Islet of Langerhans (tissue), 1 donor: ENCODE data around the gene DLGAP1.

Experiments used
- FAIRE-seq: peaks from one replicate; lab custom pipeline; 2011; peaks lifted over from hg19 to GRCh38; lab: Jason Lieb, UNC

Gene DLGAP1

GRCh38 chr18:3683483-3683882, 771.6 kb downstream of the DLGAP1 start:
- FAIRE-seq, result no peak

DNA sequence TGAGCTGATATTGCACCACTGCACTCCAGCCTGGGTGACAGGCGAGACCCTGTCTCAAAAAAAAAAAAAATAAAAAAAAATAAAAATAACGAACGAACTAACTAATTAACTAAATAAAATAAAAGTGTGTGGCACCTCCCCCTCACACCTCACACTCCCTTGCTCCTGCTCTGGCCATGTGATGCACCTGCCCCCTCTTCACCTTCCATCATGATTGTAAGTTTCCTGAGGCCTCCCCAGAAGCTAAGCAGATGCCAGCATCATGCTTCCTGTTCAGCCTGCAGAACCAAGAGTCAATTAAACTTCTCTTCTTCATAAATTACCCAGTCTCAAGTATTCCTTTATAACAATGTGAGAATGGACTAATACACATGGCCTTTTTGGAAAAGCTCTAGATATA, 773.0 kb downstream of the DLGAP1 start:
- FAIRE-seq, result no peak

GRCh38 chr18:3679241-3679640, 775.9 kb downstream of the DLGAP1 start:
- no peak for FAIRE-seq

GRCh38 chr18:3675994-3676393, 779.1 kb downstream of the DLGAP1 start:
- no peak for FAIRE-seq

GRCh38 chr18:3675446-3675845, 779.7 kb downstream of the DLGAP1 start:
- no peak for FAIRE-seq

DNA sequence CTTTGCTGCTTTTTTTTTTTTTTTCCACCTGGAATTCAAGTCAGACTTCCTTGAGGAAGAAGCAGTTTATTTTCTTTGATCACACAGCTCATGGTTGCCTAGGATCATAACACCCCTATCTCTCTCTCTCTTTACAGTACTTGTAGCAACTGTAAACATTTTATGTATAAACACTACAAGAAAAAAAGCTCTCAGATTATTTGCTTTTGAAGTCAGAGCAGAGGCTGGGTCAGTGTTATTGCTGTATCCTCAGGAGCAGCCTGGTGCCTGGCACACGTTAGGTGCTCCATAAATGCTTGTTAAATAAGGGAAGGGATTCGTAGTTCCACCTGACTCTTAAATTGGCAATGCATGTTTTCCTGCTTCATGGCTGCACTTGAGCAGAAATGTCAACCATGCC, 783.9 kb downstream of the DLGAP1 start:
- no peak for FAIRE-seq

- no peak for FAIRE-seq
These were observed 785.7 kb downstream of the DLGAP1 start for GRCh38 chr18:3669376-3669775.

GRCh38 chr18:3667255-3668137, 787.6 kb downstream of the DLGAP1 start:
- no peak for FAIRE-seq

- no peak for FAIRE-seq
These were observed 788.4 kb downstream of the DLGAP1 start for GRCh38 chr18:3666526-3667254.

DNA sequence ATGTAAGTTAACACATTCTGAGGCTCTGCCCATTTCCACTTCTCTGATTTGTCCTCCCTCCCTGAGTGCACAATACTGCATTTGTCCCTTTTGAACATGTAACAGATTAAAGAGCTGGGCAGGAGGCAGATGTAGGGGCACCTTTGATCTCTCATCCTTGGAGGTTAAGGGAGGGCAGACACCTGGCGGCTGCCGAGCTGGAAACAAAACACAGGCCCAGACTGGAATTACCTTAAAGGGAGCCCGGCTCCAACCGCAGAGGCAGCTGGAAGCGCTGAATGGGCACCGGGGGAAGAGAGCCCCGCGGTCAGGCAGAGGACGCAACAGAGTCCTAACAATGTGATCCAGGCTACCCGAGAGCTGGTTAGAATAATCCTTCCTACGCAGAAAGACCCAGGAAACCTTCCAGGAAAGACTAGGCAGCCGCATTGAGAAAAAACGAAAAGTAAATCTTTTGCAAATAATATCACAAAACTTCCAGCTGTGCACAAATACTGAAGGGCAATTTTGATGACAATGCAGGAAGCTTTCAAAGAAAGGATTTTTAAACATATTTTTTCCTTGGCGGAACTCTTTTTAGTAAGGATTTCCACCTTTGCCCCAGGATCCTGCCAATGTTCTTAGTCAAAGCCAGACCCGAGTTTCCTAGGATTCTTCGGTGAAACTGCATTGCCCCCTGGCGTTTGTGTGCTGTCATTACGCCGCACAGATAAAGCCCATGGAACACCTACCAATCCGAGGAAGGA, 789.2 kb downstream of the DLGAP1 start:
- FAIRE-seq, result peak; percentile 49

DNA sequence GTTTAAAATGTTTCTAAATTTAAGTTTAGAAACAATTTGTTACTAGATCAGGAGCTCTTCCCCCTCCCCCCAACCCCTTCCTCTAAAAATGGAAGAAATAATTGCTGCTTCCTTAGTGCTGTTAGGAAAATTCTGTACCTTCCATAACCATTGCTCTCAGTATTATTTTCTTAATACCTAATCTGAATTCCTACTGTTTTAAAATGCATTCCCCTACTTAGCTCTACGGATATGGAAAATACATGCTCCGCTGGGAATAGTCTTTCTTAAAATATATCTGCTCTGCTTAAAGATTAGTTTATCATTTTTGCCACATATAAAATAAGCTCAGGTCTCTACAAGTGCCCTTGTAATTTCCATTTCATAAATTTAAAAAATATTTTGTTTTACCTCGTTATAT, 789.9 kb downstream of the DLGAP1 start:
- no peak for FAIRE-seq

GRCh38 chr18:3664563-3665178, 790.4 kb downstream of the DLGAP1 start:
- FAIRE-seq, result no peak

GRCh38 chr18:3663870-3664512, 791.1 kb downstream of the DLGAP1 start:
- no peak for FAIRE-seq

DNA sequence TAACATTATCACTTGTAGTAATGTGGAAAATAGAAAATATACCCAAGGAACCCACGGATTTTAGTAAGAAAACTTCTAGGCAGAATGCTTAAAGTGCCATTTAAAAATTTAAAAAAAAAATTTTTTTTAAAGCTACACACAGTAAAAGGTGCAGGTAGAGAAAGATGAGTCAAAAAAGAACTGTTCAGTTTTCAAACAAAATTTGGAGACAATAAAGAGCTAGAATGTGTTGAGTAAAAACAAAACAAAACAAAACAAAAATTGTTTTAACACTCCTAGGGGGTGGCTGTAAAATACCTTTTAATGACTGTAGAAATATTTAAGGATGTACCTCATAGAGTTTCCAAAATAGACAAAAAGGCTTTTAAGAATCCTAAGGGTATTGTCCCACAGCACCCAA, 793.1 kb downstream of the DLGAP1 start:
- no peak for FAIRE-seq

DNA sequence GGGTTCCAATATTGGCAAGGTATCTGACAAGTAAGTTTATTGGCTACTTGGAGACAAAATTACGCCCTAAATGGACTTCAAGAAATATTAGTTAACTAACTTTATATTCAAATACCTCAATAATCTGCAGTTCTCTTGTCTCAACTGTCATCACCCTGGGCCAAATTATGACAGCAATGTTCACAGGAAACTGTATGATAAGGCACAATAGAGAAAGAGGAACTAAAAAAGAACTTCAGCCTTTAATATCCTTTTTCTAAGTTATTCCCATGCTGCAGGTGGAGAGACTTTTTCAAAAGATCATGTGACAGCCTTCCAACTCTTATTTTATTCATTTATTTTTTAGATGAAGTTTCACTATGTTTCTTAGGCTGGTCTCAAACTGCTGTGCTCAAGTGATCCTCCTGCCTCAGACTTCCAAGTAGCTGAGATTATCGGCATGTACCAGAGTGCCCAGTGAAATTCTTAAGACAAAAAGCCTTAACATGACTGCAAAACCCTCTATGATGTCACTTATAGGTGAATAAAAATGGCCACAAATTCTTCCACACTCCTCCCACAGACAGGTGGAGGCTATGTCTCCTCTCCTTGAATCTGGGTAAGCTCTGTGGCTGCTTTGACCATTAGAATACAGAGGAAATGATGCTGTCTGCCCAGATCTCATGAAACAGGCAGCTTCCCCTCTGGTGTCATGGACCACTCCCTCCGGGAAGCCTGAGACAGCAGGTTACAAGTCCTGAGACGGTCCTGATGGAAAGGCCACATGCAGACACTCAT, 794.2 kb downstream of the DLGAP1 start:
- no peak for FAIRE-seq

DNA sequence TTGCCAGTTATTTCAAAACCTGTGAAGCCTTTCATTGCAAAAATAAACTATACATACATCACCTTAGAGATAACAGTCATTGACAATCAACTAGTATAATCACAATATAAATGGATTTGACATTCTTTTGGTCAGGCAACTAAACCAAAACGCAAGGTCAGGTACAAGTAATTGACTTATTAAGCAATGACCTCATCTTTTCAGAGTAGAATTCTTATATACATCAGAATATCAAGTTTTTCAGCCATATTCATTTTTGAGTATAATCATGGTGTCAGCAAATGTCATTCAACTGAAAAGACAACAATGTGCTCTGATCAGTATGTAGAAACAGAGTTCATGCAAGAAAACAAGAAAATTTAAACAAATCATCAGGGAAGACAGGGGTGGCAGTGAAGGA, 796.6 kb downstream of the DLGAP1 start:
- FAIRE-seq, result no peak

DNA sequence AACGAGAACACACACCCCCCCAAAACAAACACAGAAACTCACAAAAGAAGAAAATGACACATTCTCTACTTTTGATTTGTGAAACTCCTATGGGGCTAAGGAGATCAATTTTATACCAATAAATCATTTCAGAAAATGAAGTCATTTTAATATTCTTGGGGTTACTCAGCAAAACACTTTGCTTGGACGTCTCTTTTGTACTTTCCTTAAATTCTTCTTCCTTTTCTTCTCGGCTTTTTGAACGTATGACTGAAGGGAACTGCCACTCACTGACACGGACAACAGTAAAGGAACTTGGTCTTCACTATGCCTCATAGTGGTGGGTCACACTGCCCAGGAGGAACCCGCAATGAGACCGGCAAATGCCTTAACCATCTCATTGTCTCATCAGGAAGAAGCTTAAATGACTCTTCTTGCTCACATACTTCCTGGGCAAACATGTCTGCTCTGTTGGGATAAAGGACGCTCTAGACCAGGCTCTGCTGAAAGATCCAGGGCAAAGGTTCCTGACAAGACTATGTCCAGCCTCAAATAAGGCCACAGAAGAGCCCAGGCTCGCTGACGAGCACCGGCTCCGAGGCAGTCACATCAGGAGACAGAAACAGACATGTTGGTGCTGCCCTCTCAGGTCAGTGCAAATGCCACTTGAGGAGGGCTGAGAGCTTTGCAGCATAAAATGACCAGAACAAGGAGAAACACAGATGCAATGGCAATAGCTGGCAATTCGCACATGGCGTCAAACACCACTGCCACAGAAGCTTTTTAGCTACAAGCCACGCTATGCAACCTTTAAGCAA, 799.7 kb downstream of the DLGAP1 start:
- no peak for FAIRE-seq

DNA sequence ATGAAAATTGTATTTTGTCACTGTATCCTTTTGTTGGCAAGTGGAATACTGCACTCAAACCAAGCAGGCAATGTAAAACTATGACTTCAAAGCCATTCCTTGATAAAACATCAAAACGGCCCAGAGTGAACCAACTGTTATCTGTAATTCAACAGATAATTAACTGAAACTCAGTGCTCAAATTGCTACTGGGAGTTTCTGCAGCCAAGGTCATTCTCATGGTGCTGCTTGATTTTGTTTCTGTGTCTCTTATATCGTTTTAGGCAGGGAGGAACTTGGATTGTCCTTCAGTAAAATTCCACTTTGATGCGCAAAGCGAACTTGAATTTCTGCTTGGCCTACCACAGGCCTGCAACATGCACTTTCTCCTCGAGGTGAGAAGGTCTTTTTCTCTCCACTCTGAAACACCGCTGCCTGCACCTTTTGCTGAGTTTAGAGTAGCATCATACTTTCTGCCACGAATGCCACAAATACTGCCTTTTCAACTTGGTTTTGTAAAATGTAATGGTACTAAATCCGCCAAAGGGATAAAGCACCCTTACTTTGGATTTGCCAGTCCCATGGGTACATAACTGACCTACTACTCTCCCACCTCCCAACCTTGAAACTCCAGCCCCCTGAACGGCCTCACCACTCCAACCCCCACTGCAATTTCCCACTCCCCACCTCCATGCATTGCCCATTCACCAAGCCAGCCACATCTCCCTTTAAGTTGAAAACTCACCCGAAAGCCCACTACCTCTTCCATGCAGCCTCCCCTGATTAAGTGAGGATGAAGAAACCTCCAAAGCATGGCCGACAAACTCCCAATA, 800.5 kb downstream of the DLGAP1 start:
- FAIRE-seq, result no peak

DNA sequence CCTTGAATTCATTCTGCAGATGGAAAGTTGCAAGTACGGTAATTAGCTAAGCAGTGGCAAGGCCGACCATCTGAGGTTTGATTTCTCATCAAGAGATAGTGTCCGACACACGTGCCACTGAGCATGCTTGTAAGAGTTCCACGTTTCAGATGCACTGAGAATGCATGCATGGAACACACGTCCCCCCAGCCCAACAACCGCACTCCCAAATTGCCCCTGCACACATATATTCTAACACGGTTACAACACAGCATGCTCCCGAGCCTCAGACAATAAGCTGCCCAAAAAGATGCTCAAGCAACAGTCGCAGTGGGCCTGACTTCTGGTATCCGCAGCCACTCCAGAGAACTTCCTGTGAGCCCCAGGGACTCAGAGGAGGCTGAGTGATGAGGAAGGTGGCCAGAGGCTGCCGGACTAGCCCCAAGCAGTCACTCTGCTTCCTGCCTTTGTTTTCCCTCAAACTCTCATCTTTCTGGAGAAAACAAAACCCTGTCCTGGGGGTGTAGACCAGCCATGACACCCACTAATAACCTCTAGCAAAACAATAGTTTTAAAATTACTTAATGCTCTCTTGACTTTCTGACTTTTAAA, 801.2 kb downstream of the DLGAP1 start:
- FAIRE-seq, result no peak
